ENCODE results near the gene PHF21B. TPM values are rescaled to one million over a fixed set of nuclear protein-coding genes. Genes with fewer than 3 reads are reported as not detected.

The PHF21B gene
- total and polyA plus RNA-seq, 12 donors: 0.07 to 0.98 (median 0.50) TPM; not detected in 4

- Histone ChIP-seq H3K4me1 (no peaks in the 10 kb centered on the region), H3K9me3 (peaks cover 0 to 9% (median 0%) of the 10 kb centered on the region in 11 donors), H3K4me3 (no peak overlapping the region), H3K27me3 (peaks cover 0 to 10% (median 0%) of the 10 kb centered on the region in 7 donors), H3K36me3 (no peaks in the 10 kb centered on the region), H3K27ac (no peak overlapping the region)
- DNase-seq (no peak), ATAC-seq (no peak)
- intact Hi-C loops (cut with DNase I): no loop called here
- WGBS, 2 donors: 87 to 88% methylated on average over 12 of the region's 12 CpGs
- no peak for TF ChIP-seq CTCF (IDR thresholded peaks at IDR 0.05)
Measured at GRCh38 chr22:44894321-44894720, 115.5 kb downstream of the PHF21B start.

GRCh38 chr22:44893731-44894080, 116.1 kb downstream of the PHF21B start:
- H3K27me3 ChIP-seq: peaks cover 0 to 10% (median 0%) of the 10 kb centered on the region in 7 donors
- H3K4me1 ChIP-seq: no peaks in the 10 kb centered on the region
- no peaks in the 10 kb centered on the region for H3K36me3 ChIP-seq
- WGBS, 2 donors: 61 to 66% methylated on average over 7 of the region's 7 CpGs
- intact Hi-C loops (cut with DNase I): no loop called here
- DNase-seq: no peak
- peaks cover 0 to 3% (median 0%) of the 10 kb centered on the region in 11 donors for H3K9me3 ChIP-seq
- no peak for ATAC-seq
- no peak overlapping the region for H3K4me3 ChIP-seq
- no peak overlapping the region for H3K27ac ChIP-seq
- TF ChIP-seq CTCF (IDR thresholded peaks at IDR 0.05): no peak

- no peak for TF ChIP-seq CTCF (IDR thresholded peaks at IDR 0.05)
- H3K4me3 ChIP-seq: no peak overlapping the region
- peaks cover 0 to 10% (median 0%) of the 10 kb centered on the region in 7 donors for H3K27me3 ChIP-seq
- ATAC-seq (no peak), DNase-seq (no peak)
- 83 to 84% methylated on average over 20 of the region's 20 CpGs for WGBS, 2 donors
- intact Hi-C loops (cut with DNase I): no loop called here
- H3K27ac ChIP-seq: no peak overlapping the region
- no peaks in the 10 kb centered on the region for H3K36me3 ChIP-seq
- no peaks in the 10 kb centered on the region for H3K4me1 ChIP-seq
- peaks cover 0 to 3% (median 0%) of the 10 kb centered on the region in 11 donors for H3K9me3 ChIP-seq
Measured at GRCh38 chr22:44892803-44893730, 116.7 kb downstream of the PHF21B start.

- WGBS, 2 donors: 82 to 83% methylated on average over 13 of the region's 13 CpGs
- intact Hi-C loops (cut with DNase I): no loop called here
- Histone ChIP-seq H3K4me1 (no peaks in the 10 kb centered on the region), H3K36me3 (no peaks in the 10 kb centered on the region), H3K27ac (no peak overlapping the region), H3K9me3 (peaks cover 0 to 3% (median 0%) of the 10 kb centered on the region in 11 donors), H3K27me3 (peaks cover 0 to 10% (median 0%) of the 10 kb centered on the region in 7 donors), H3K4me3 (no peak overlapping the region)
- DNase-seq (no peak), ATAC-seq (no peak)
- TF ChIP-seq CTCF (IDR thresholded peaks at IDR 0.05): no peak
Measured at GRCh38 chr22:44892243-44892642, 117.6 kb downstream of the PHF21B start.

Measured in heart right ventricle (tissue), 16 donors.